WTC11 (cell line): Measurements from ENCODE around the gene CD37. TPM values are rescaled to one million over a fixed set of nuclear protein-coding genes. Genes with fewer than 3 reads are reported as not detected.
A peak's percentile ranks its signal among the peaks of the same experiment; 100 is the strongest.

ENCODE experiments used
- ATAC-seq: fragments of 200-7000 bp; cut with Tn5 transposase; 2 replicates; pipeline ENCODE4 v1.10.0; 2021; ENCODE audit warnings: mild to moderate bottlenecking, moderate library complexity
- CTCF ChIA-PET: fragments of 300-600 bp; sonication (Branson Sonifier 250); formaldehyde crosslinking; loops from one replicate; lab custom pipeline; 2021; ENCODE audit warnings: antibody characterized with exemption; lab: Charles Lee
- POLR2A ChIA-PET: fragments of 350-600 bp; sonication (Branson Sonifier 250); formaldehyde crosslinking; loops from one replicate; lab custom pipeline; 2021; ENCODE audit warnings: antibody characterized with exemption; lab: Charles Lee
- DNase-seq: peaks from one replicate; pipeline ENCODE4 v3.0.0; 2021; ENCODE audit warnings: low spot score
- H3K27ac Mint-ChIP-seq: 2 replicates; pipeline ENCODE4 v1.8.0; 2021; ENCODE audit warnings: mixed read lengths
- H3K27me3 Mint-ChIP-seq: 2 replicates; pipeline ENCODE4 v1.8.0; 2021; ENCODE audit warnings: low read depth, mild to moderate bottlenecking, moderate library complexity, mixed read lengths
- H3K36me3 Mint-ChIP-seq: 2 replicates; pipeline ENCODE4 v1.8.0; 2021; ENCODE audit warnings: mixed read lengths
- H3K4me1 Mint-ChIP-seq: 2 replicates; pipeline ENCODE4 v1.8.0; 2022; ENCODE audit warnings: mixed read lengths
- H3K4me3 Mint-ChIP-seq: 2 replicates; pipeline ENCODE4 v1.8.0; 2021; ENCODE audit warnings: mild to moderate bottlenecking, moderate library complexity, mixed read lengths
- H3K9me3 Mint-ChIP-seq: 2 replicates; pipeline ENCODE4 v1.8.0; 2021; ENCODE audit warnings: mixed read lengths
- ARID4B ChIP-seq: sonication (generic); formaldehyde crosslinking; IDR thresholded peaks from 2 replicates; pipeline ENCODE4 v1.8.0; 2023; ENCODE audit warnings: missing genetic modification reagents, mild to moderate bottlenecking, borderline replicate concordance
- ATF2 ChIP-seq: sonication (generic); formaldehyde crosslinking; IDR thresholded peaks from 2 replicates; pipeline ENCODE4 v1.8.1; 2022; ENCODE audit warnings: low read depth, missing genetic modification reagents, borderline replicate concordance
- ATF3 ChIP-seq: sonication (generic); formaldehyde crosslinking; conservative IDR thresholded peaks from 2 replicates; pipeline ENCODE4 v1.8.1; 2022; ENCODE audit warnings: mild to moderate bottlenecking, missing genetic modification reagents
- E2F5 ChIP-seq: sonication (generic); formaldehyde crosslinking; IDR thresholded peaks from 2 replicates; pipeline ENCODE4 v1.8.1; 2022; ENCODE audit warnings: mild to moderate bottlenecking, moderate library complexity, missing genetic modification reagents
- EMX1 ChIP-seq: fragments of 250-450 bp; sonication (Bioruptor Pico); IDR thresholded peaks from 2 replicates; pipeline ENCODE4 v1.8.0; 2021; ENCODE audit warnings: mild to moderate bottlenecking
- ERG ChIP-seq: fragments of 250-450 bp; sonication (Bioruptor Pico); IDR thresholded peaks from 2 replicates; pipeline ENCODE4 v1.8.0; 2021; ENCODE audit warnings: mild to moderate bottlenecking
- FOXP4 ChIP-seq: sonication (generic); formaldehyde crosslinking; IDR thresholded peaks from 2 replicates; pipeline ENCODE4 v1.8.0; 2022; ENCODE audit warnings: mild to moderate bottlenecking, missing genetic modification reagents
- MAX ChIP-seq: sonication (generic); formaldehyde crosslinking; IDR thresholded peaks from 2 replicates; pipeline ENCODE4 v1.8.0; 2022; ENCODE audit warnings: mild to moderate bottlenecking, missing genetic modification reagents
- MXD4 ChIP-seq: fragments of 250-450 bp; sonication (Bioruptor Pico); IDR thresholded peaks from 2 replicates; pipeline ENCODE4 v1.8.0; 2021; ENCODE audit warnings: mild to moderate bottlenecking, moderate library complexity, borderline replicate concordance
- MYBL2 ChIP-seq: sonication (generic); formaldehyde crosslinking; IDR thresholded peaks from 2 replicates; pipeline ENCODE4 v1.8.1; 2023; ENCODE audit warnings: mild to moderate bottlenecking, moderate library complexity, missing genetic modification reagents
- NR3C1 ChIP-seq: sonication (generic); formaldehyde crosslinking; conservative IDR thresholded peaks from 2 replicates; pipeline ENCODE4 v1.8.1; 2023; ENCODE audit warnings: low read depth, mild to moderate bottlenecking, missing genetic modification reagents
- PRRX2 ChIP-seq: fragments of 250-450 bp; sonication (Bioruptor Pico); IDR thresholded peaks from 2 replicates; pipeline ENCODE4 v1.8.0; 2021; ENCODE audit warnings: mild to moderate bottlenecking
- TEAD1 ChIP-seq: sonication (generic); formaldehyde crosslinking; IDR thresholded peaks from 2 replicates; pipeline ENCODE4 v1.8.0; 2022; ENCODE audit warnings: mild to moderate bottlenecking, missing genetic modification reagents
- ZBTB43 ChIP-seq: sonication (generic); formaldehyde crosslinking; IDR thresholded peaks from 2 replicates; pipeline ENCODE4 v1.8.1; 2023; ENCODE audit warnings: mild to moderate bottlenecking, missing genetic modification reagents
- ZNF138 ChIP-seq: sonication (generic); formaldehyde crosslinking; conservative IDR thresholded peaks from 2 replicates; pipeline ENCODE4 v1.8.1; 2022; ENCODE audit warnings: mild to moderate bottlenecking, moderate library complexity, missing genetic modification reagents
- ZNF232 ChIP-seq: sonication (generic); formaldehyde crosslinking; IDR thresholded peaks from 2 replicates; pipeline ENCODE4 v1.8.0; 2022; ENCODE audit warnings: mild to moderate bottlenecking, missing genetic modification reagents
- ZNF281 ChIP-seq: sonication (generic); formaldehyde crosslinking; IDR thresholded peaks from 2 replicates; pipeline ENCODE4 v1.8.0; 2023; ENCODE audit warnings: mild to moderate bottlenecking, missing genetic modification reagents
- total RNA-seq: library from RNA; stranded (reverse); gene quantifications from 3 replicates; pipeline ENCODE4 v1.2.3, GENCODE V29; 2021

Gene CD37
- total RNA-seq, 1 experiment from 2014 or later = 1.6 TPM

- peak; percentile 38; the same call in 1 of the 2 replicates for TF ChIP-seq MAX (CRISPR knock-in tag)
- TF ChIP-seq ARID4B (CRISPR knock-in tag) = peak; percentile 40; the same call in 1 of the 2 replicates
- 0 out of 2 replicates have a peak, but pooled peaks have one; percentile 45 for TF ChIP-seq EMX1
- TF ChIP-seq, all 79 proteins: peak for 9
These were observed 3.6 kb downstream of the CD37 start (continued) for GRCh38 chr19:49338691-49339300.

GRCh38 chr19:49339301-49340068 is 4.3 kb downstream of the CD37 start:
- H3K9me3 Mint-ChIP-seq = no peaks in the 10 kb centered on the region
- DNase-seq (peak; percentile 93), ATAC-seq (peak; percentile 85)
- peaks cover 41% of the 10 kb centered on the region for H3K36me3 Mint-ChIP-seq
- POLR2A ChIA-PET = interaction anchor here (0.5 to 1.7 kb wide), 6 partner anchors 22 to 588 kb away, joined by 3 to 12 read pairs (median 4); partner anchors contain the start of genes ALDH16A1 and TEAD2
- H3K27me3 Mint-ChIP-seq = peaks cover 39% of the 10 kb centered on the region
- peak overlapping the region; percentile 83 for H3K4me3 Mint-ChIP-seq
- CTCF ChIA-PET = interaction anchor here (0.5 to 3.5 kb wide), 24 partner anchors 9 to 346 kb away, joined by 3 to 20 read pairs (median 4); partner anchors contain the start of genes DKKL1, RUVBL2 and TEAD2
- peak overlapping the region; percentile 95 for H3K27ac Mint-ChIP-seq
- H3K4me1 Mint-ChIP-seq = peaks cover 24% of the 10 kb centered on the region
- peak; percentile 95 for TF ChIP-seq FOXP4 (CRISPR knock-in tag)
- TF ChIP-seq ATF3 = 0 out of 2 replicates have a peak, but pooled peaks have one; percentile 7
- peak; percentile 95 for TF ChIP-seq ZNF232 (CRISPR knock-in tag)
- TF ChIP-seq TEAD1 = peak; percentile 97
- peak; percentile 98 for TF ChIP-seq E2F5 (CRISPR knock-in tag)
- no peak for TF ChIP-seq MXD4 (CRISPR knock-in tag)
- TF ChIP-seq MYBL2 (CRISPR knock-in tag) = peak; percentile 95
- no peak for TF ChIP-seq ERG (CRISPR knock-in tag)
- TF ChIP-seq NR3C1 (CRISPR knock-in tag) = peak; percentile 91; the same call in 1 of the 2 replicates
- peak; percentile 96 for TF ChIP-seq ZNF138 (CRISPR knock-in tag)
- TF ChIP-seq PRRX2 = no peak
- peak; percentile 91; the same call in 1 of the 2 replicates for TF ChIP-seq ZBTB43 (CRISPR knock-in tag)
- peak; percentile 97 for TF ChIP-seq ZNF281 (CRISPR knock-in tag)
- no peak for TF ChIP-seq ATF2
